HL-60/S4 treated with phorbol 12-myristate 13-acetate at 8.2 ng/mL for 4 days and 3 days (cell line): ENCODE data around the gene GID8.
"Not testable (repeated sequence)": the region's sequence is repeated elsewhere in the genome, so short reads cannot be mapped to it uniquely, and the experiment has no call there.

Experiments
- in situ Hi-C: fragments of 300-500 bp; cut with MboI; formaldehyde crosslinking; loops from 2 replicates; pipeline ENCODE4 v1.15.0; 2022; ENCODE audit warnings: low sequenced_read_pairs

The GID8 gene

DNA sequence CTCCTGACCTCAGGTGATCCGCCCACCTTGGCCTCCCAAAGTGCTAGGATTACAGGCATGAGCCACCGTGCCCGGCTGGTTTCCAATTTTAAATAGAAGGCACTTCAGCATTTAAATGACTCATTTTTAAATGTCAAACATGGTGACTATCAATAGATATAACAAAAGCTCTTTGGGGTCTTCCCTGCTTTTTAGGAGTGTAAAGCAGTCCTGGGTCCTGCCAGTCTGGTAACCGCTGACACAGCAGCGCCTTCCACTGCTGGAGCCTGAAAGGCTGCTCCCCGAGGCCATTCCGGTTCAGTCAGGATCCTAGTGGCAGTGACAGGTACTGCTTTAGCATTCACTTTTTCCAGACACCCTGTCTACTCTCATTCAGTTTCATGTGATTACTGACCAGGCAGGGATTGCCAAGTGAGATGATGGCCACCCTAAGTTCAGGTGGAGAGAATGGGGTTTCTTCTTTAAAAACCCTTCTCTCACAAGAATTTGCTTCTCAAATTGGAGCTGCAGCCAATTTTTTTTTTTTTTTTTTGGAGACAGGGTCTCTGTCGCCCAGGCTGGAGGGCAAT, 16.7 kb upstream of the GID8 start:
- in situ Hi-C loops: no loop called here

DNA sequence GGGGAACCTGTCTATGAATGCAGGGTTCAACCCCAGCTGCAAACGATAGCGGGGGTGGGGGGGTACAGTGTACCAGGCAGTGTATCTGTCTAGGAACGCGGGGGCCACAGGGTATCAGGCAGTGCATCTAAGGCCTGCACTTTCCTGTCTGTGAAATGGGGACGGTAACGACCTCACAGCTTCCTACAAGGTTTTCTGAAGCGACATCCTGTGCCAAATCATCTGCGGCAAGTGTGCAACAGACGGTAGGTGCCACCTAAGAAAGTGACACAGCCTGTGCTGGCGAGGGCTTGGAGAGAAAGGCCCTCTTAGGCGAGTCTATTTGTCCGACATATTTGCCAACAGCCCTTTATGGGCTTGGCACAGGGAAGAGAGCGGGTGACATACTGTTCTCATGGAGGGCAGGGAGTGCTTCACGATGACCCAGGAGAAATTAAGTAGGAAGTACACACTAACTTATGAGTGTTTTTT, 15.5 kb upstream of the GID8 start:
- in situ Hi-C loops: no loop called here

DNA sequence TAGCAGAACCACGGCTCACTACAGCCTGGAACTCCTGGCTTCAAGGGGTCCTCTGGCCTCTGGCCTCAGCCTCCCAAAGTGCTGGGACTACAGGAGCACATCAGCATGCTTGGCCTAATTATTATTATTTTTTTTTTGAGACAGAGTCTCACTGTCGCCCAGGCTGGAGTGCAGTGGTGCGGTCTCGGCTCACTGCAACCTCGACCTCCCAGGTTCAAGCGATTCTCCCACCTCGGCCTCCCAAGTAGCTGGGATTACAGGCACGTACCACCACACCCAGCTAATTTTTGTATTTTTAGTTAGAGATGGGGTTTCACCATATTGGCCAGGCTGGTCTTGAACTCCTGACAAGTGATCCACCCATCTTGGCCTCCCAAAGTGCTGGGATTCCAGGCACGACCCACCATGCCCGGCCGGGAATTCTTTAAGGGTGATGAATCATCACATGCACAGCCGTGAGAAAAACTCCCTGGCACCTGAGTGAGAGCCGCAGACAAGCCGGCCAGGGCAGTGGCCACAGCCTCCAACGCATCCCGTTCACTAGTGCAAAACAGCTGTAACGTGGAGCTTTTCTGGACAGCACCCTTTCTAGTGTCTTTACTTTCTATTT, 14.8 kb upstream of the GID8 start:
- in situ Hi-C loops: not testable (repeated sequence)

DNA sequence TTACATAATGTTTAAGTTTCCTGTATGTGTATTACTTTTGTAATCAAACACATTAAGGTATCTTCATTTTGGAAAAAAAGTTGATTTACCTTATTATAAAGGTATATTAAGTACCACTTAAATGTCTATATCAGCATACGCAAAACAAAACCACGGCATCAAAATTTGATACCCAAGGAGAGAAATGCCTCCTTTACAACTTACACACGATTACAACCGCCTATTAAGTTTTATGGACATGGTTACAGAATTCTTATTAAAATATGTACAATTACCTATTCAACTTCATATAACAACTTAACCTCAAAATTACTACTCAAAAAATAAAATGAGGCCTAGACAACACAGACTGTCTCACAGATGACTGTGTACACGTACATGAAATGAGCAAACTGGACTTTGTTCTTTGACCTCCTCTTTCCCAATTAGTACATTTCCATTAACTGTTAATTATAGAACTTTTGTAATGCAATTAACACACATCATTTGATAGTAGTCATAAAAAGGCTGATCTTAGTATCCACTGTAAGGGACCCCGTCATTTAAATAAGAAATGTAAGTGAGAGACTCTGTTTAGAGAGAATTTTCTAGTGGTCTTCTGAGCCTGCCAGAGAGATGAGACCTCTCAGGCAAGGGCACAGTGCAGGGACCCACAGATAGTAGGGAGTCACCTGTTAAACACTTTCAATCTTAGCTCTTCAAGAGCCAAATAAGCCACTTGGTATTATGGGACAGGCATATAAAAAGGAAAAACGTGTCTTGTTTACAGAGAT, 14.1 kb upstream of the GID8 start:
- in situ Hi-C loops: no loop called here

DNA sequence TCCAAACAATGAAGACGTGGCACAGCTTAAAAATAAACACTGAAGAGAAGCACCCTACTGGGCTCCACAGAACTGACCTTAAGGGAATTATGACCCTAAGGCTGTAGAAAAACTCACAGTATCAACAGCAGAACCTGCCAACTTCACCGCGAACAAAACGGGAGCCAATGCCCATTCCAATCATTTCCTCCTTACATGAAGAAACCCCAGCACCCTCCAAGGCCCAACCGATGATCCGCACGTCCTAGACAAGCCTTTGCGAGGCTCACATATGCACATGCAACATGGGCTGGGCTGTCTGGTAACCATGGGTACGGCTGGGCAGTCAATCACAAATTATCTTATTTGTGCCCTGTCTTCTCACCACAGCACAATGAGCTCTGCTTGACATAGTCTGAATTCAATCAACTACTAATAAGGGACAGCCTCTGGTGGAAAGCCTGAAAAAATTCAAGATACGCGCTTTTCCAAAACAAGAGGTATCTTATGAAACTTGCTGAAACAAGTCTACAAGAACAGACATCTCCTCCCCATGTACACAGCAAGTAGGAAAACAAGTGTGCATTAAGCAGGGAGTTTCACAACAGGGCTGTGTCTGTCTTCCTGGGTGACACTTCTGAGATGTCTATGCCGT, 13.4 kb upstream of the GID8 start:
- in situ Hi-C loops: no loop called here

DNA sequence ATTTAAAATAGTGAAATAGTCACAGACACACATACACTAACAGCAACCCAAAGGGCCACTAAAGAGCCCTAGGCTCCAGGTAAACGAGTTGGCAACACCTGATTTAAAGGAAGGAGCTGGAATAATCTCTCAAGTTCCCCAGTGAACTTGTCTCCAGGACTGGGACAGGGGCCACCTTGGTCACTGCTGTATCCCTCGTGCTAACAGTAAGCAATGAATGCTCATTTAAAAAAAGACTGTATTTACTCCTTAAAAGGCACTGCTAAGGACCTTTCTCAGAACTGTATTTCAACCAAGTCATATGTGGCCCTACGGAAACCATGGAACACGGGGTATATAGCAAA, 12.9 kb upstream of the GID8 start:
- in situ Hi-C loops: no loop called here

DNA sequence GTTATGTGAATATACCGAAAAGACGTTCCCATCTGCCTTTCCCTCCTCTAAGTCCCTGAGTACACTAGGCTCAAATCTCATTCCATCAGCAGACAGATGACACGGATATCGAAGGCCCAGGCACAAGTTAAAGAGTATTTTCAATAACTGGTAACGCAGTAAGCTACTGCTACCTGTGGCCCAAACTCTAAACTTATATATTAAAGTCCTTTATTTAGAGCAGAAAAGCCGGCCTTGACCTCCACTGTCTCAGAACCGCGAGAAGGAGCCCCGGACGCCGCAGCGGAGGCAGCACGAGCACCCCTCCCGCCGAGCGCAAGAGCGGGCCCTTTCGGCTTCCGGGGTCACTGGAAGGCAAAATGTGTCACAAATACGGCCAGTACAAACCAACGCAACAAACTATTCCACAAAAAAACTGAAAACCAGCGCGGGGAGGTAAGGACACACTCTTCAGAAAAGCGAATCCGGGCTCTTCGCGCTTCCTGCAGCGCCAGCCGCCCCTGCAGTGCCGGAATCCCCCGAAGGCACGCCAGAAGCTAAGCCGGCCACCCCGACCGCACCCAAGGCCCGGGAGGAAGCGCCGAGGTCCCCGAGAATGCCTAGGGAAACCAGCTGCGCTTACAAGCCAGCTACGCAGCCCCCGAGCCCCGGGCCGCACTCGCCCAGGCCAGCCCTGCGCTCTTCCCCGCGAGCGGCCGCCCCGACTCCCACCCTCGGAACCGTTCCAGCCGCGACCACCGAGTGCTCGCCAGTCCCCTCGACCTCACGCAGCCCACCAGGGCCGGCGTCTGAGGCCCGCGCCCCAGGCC, 12.3 kb upstream of the GID8 start:
- in situ Hi-C loops: no loop called here

DNA sequence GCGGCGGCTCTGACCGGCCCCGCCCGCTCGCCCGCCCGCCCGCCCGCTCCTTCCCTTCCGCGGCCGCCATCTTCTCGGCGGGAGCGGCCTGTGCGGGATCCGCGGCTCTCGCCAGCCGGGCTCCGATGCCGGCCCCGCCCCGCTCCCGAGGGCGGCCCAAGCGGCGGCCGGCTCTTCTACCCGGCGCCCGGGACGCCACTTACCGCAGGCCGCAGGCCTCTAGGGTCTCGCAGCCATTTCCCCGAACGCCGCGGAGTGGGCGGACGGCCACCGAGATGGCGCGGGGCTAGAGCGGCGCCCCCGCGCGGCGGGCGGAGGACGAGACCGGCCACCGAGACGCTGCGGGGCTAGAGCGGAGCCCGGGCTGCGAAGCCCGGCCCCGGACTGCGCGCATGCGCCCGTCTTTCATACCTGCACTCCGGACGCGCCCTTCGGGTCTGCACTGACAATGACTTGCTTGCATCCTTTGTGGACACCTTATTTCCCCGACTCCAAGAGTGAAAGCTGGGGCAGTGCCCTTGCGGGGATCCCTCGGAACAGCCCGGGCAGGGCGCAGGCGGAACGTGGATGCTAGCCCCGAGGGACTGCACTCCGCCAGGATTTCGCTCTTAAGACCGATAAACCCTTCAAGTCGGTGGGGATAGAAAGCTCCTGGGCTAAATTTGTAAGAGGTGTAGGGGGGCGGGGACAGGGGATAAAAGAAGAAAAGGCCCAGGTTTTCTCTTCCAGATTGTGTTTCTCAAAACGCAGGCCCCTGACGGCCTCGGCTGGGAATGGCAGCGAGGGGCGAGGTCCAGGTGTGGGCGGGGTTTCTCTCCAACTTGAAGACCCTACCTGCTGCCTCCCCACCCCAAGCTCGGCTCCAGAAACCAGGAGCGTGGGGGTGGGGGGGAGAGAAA, 11.5 kb upstream of the GID8 start, which contains the start of gene DIDO1:
TSS of gene DIDO1 (minus strand) at position 277 of the 899 bp plus-strand sequence.
- in situ Hi-C loops: no loop called here

DNA sequence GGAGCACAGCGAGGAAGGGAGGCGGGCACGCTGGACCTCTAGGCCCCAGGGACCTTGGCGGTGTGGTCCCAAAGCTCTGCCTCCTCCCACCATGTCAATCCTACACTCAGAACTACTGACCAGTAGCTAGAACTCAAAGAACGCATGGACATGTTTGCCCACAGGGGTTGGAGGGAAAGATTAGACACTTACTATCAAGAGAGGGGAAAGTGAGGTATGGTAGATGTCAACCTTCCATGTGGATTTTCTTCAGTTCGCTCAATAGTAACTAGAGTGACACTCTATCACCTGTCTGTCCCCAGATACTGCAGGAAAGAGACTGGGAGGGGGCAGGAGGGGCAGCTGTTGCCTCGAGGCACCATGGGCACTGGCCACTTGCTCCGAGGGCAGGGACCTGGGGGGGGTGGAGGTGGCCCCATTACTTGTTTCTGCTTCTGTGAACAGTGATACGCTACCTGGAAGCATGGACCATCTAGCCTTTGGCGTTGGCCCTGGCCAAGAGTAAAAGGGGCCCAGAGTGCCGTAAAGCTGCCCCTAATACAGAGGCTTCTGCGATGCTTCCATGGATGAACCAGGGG, 10.7 kb upstream of the GID8 start:
- in situ Hi-C loops: no loop called here

DNA sequence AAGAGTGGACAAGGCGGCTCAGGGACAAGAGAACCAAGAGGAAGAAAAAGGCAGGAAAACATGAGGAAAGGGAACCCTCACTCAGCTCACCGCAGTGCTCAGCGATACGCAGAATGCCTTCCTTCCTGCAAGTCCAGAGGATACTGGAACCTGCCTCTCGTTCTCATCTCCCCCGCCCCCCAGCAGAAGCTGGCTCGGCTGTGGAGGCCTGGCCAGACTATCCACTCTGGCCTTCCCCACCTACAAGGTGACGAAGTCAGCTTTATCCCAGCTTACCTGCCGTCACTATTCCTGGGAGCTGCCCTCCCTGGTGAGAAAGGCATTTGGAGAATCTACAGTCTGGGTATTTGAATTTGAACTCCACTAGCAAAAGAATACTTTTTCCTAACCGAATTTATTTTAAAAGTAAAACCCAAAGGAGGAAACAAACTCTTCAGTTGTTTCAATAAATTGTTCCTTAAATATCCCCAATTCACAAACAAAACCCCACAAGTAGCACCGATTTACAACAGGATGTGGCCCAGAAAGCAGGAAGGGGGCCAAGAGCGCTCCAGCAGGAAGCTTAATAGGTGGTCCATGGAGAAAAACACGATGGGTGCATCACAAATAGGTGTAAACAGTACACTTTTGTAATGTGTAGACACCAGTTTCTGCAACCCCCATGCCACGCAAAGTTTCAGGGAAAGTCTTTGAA, 9.6 kb upstream of the GID8 start:
- in situ Hi-C loops: no loop called here

DNA sequence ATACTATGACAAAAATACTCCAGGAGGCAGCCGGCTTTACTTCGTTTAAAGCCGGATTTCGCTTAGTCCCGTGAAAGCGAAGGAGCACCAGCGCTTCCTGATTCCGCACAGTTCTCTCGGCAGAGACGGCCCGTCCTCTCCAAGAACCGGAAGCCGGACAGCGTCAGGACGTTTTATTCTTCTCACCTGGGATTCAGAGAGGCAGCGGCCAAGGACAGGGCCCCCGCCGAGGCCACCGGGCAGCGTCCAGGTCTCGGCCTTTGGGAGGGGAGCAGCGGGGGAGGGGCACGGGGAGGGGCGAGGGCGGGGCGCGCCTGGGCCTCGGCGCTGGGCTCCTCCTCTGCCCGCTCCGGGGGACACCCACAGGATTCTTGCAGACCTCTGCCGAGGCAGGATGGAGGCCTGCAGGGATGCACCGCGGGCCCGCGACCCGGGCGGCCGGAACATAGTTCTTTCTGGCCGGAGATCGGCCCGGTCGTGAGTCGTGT, 8.9 kb upstream of the GID8 start:
- in situ Hi-C loops: no loop called here

DNA sequence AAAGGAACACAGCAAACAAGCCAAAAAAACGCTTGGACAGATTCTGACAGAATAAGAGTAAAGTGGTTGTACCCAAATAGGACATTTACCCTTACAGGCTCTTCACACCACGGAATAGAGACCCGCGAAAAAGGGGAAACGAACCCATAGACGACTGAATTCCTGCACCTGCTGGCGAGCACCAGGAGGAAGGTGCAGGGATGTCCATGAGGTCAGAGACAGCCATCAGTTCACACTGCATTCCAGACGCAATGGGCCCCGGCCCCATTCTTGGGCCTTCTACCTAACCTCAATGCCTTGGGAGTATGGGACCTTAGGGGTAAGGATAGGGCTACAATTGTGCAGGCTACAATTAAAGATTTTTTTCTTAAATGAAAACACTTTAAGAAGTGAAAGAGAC, 6.5 kb upstream of the GID8 start:
- in situ Hi-C loops: no loop called here

DNA sequence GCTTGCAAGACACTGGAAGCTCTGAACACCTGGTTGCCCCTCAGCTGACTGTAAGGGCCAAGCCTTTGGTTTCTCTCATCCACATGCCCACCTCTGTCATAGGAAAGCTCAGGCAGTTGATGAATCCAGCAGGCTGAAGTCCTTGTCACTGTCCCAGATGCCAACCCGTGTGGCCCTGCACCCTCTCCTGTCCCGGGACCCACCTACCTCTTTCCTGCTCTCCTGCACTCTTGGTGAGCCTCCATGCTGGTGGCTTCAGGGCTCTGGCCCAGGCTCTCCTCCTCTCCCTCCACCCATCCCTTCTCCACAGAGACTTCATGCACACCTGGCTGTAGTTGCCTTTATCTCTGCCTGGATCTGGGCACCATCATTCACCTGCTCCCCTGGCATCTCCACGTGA, 4.0 kb upstream of the GID8 start:
- in situ Hi-C loops: no loop called here

DNA sequence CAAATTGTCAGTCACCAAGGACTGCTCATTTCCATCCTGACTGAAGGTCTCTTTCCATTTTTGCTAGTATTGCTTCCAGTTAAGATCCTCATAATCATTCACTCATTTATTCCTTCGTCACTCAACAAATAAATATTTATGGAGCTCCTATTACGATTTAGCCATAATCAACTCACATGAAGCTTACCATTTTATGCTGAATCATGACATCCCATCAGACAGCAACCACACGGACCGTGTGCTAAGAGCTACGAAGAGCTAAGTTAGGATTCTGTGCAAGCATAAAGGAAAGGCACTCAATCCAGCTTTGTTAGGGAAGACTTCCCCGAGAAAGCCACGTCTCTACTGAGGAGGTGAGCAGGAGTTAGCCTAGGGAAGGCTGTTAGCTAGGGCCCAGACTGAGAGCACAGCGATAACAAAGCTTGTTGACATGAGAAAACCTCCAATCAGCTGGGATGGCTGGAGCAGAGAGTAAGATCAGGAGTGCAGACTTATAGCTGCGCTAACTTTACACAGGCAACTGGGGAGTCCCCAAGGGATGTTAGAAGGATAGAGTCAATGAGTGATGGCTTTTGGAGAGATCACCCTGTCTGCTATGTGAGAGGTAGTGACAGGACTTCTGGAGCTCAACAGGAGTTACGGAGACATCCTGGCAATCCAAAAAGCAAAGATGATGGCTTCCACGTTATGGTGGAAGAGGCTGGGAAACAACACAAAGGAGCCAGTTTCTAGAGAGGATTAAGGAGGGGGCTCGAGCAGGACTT, 2.6 kb upstream of the GID8 start:
- in situ Hi-C loops: no loop called here

DNA sequence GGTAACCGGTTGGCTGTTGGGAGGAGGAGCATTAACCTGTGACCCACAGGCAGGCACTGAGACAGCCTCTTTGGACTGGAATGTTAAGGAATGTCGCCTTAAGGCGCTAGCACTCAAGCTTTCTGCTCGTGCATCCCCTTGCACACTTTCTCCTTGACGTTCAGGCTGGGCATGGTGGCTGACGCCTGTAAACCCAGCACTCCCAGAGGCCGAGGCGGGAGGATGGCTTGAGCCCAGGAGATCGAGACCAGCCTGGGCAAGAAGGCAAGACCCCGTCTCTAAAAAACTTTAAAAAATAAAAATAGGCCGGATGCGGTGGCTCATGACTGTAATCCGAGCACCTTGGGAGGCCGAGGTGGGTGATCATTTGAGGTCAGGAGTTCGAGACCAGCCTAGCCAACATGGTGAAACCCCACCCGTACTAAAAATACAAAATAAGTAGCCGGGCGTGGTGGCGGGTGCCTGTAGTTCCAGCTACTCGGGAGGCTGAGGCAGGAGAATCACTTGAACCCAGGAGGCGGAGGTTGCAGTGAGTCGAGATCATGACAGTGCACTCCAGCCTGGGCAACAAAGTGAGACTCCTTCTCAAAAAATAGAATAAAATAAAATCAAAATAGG, 1.9 kb upstream of the GID8 start:
- in situ Hi-C loops: no loop called here

DNA sequence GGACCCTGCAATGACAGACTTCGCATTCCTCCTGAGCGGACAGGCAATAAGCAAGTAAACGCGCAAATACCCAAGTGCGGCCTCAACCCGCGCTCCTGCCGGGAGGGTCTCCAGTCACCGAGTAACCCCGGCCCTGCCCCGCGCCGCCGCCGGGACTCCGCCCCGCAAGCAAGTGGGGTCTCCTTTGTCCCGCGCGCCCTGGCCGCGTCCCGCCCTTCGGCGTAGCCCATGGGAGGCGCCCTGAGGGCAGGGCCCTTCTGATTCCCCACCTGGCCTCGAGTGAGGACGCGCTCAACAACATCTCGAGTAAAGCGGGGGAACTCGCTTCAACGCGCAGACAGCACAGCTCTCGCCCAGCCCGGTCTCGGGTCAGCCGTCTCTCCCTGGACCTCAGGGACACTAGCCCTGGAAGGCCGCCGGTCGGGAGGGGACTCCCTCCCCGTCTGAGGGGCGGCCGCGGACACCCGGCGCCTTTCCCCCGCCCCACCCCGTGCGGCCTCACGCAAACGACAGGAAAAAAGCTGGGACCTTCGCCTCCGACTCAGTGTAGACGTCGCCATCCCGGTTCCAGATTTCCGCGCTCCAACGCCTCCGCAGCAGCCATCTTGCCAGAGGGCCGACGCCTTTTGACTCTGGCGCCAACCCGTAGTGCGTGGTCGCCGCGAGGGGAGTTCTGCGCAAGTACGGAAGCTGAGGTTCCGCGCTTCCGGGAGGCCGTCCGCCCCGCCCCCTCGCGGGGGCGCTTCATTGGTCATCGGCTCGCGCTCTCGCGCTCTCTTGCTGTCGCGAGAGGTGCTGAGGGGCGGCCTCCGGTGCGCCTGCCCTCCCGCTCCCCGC, 461 bp upstream of the GID8 start:
- in situ Hi-C loops: no loop called here

DNA sequence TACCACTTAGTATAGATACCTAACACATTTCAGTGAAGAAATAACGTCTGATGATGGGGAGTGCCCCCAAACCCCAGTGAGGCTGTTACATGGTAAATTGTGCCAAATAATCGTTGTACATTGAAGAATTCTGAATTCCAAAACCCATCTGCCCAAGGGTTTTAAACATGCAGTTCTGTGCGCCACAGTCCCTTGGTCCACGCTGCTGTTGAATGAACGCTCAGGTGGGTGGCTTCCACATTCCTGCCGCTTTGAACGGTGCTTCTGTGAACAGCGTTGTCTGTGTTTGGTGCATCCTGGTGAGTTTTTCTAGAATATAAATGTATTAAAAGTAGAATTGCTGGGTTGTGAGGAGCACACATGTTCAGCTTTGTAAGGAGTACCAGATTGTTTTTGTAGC, 2.9 kb downstream of the GID8 start:
- in situ Hi-C loops: no loop called here
